Upper lobe of right lung (tissue), 1 donor: ENCODE data around the gene FMO2. TPM values are rescaled to one million over a fixed set of nuclear protein-coding genes. Genes with fewer than 3 reads are reported as not detected.
"Not testable (repeated sequence)": the region's sequence is repeated elsewhere in the genome, so short reads cannot be mapped to it uniquely, and the experiment has no call there.

ENCODE experiments used
- ATAC-seq: fragments of 200-7000 bp; cut with Tn5 transposase; one replicate; pipeline ENCODE4 v1.9.1; 2020; ENCODE audit warnings: mild to moderate bottlenecking, moderate library complexity
- DNase-seq: peaks from one replicate; pipeline ENCODE4 v3.0.0-alpha.2; 2020
- H3K27ac ChIP-seq: fragments of 200-600 bp; one replicate; pipeline ENCODE4 v1.8.0; 2022
- H3K27me3 ChIP-seq: fragments of 200-600 bp; one replicate; pipeline ENCODE4 v1.8.0; 2022; ENCODE audit warnings: mild to moderate bottlenecking
- H3K36me3 ChIP-seq: fragments of 200-600 bp; one replicate; pipeline ENCODE4 v1.8.0; 2022
- H3K4me1 ChIP-seq: fragments of 200-600 bp; one replicate; pipeline ENCODE4 v1.8.0; 2022
- H3K4me3 ChIP-seq: fragments of 200-600 bp; one replicate; pipeline ENCODE4 v1.8.0; 2022; ENCODE audit warnings: mild to moderate bottlenecking
- H3K9me3 ChIP-seq: fragments of 200-600 bp; one replicate; pipeline ENCODE4 v1.8.0; 2022
- CTCF ChIP-seq: fragments of 200-600 bp; IDR thresholded peaks from one replicate; pipeline ENCODE4 v1.8.0; 2022; ENCODE audit warnings: antibody characterized with exemption
- intact Hi-C: fragments of 100-400 bp; cut with DNase I; formaldehyde crosslinking; loops from one replicate; pipeline ENCODE4 v1.11.0; 2022
- total RNA-seq: library from RNA; stranded (reverse); fragmentation: NEBNext Ultra II Directional; extraction: Animal tissue kit (Norgen Biotek cat#: 25700); gene quantifications from one replicate; pipeline ENCODE4 v1.2.1, GENCODE V29; 2021
- donor health status: DM: no; HTN: yes; CAD: no; lungs with severe emphysema.

The FMO2 gene
- total RNA-seq, 1 donor from 2014 or later = 392 TPM

- intact Hi-C loops = no loop called here
- ATAC-seq (no peak), DNase-seq (no peak)
- Histone ChIP-seq H3K27ac (no peak overlapping the region), H3K9me3 (no peaks in the 10 kb centered on the region), H3K4me1 (no peaks in the 10 kb centered on the region), H3K36me3 (no peaks in the 10 kb centered on the region), H3K27me3 (no peaks in the 10 kb centered on the region), H3K4me3 (no peak overlapping the region)
- TF ChIP-seq CTCF = no peak
Measured at GRCh38 chr1:171231326-171231725, 46.2 kb downstream of the FMO2 start.

GRCh38 chr1:171233183-171233582 lies 48.1 kb downstream of the FMO2 start:
- Histone ChIP-seq H3K27ac (no peak overlapping the region), H3K9me3 (no peaks in the 10 kb centered on the region), H3K27me3 (no peaks in the 10 kb centered on the region), H3K36me3 (no peaks in the 10 kb centered on the region), H3K4me3 (no peak overlapping the region), H3K4me1 (no peaks in the 10 kb centered on the region)
- no peak for TF ChIP-seq CTCF
- DNase-seq (no peak), ATAC-seq (no peak)
- intact Hi-C loops = no loop called here

- H3K27ac ChIP-seq, H3K4me1 ChIP-seq, intact Hi-C loops, H3K27me3 ChIP-seq, ATAC-seq, DNase-seq, H3K36me3 ChIP-seq, H3K9me3 ChIP-seq, H3K4me3 ChIP-seq: not testable (repeated sequence)
Measured at GRCh38 chr1:171236231-171236630, 51.1 kb downstream of the FMO2 start.

GRCh38 chr1:171243878-171244277 lies 58.8 kb downstream of the FMO2 start:
- H3K4me3 ChIP-seq = no peak overlapping the region
- TF ChIP-seq CTCF = no peak
- no peak overlapping the region for H3K27ac ChIP-seq
- no peaks in the 10 kb centered on the region for H3K36me3 ChIP-seq
- ATAC-seq (no peak), DNase-seq (no peak)
- no peaks in the 10 kb centered on the region for H3K27me3 ChIP-seq
- intact Hi-C loops = no loop called here
- no peaks in the 10 kb centered on the region for H3K9me3 ChIP-seq
- H3K4me1 ChIP-seq = no peaks in the 10 kb centered on the region

- intact Hi-C loops = no loop called here
- Histone ChIP-seq H3K4me3 (no peak overlapping the region), H3K27ac (no peak overlapping the region), H3K4me1 (no peaks in the 10 kb centered on the region), H3K36me3 (no peaks in the 10 kb centered on the region), H3K27me3 (no peaks in the 10 kb centered on the region), H3K9me3 (no peaks in the 10 kb centered on the region)
- ATAC-seq (peak; percentile 82), DNase-seq (no peak)
- peak; percentile 69 for TF ChIP-seq CTCF
Measured at GRCh38 chr1:171245458-171246064, 60.5 kb downstream of the FMO2 start.

- intact Hi-C loops = no loop called here
- Histone ChIP-seq H3K27ac (no peak overlapping the region), H3K4me3 (no peak overlapping the region), H3K4me1 (no peaks in the 10 kb centered on the region), H3K9me3 (no peaks in the 10 kb centered on the region), H3K36me3 (no peaks in the 10 kb centered on the region), H3K27me3 (peaks cover 11% of the 10 kb centered on the region)
- ATAC-seq (no peak), DNase-seq (no peak)
- no peak for TF ChIP-seq CTCF
Measured at GRCh38 chr1:171247501-171247900, 62.4 kb downstream of the FMO2 start.
